Activated naive CD8-positive, alpha-beta T cell treated with anti-CD3 and anti-CD28 coated beads, Interleukin-2, amount 10 ng/mL, durations not matched to agents 7 days and 5 days (primary cell): Measurements from ENCODE around the gene GSTM2. TPM values are rescaled to one million over a fixed set of nuclear protein-coding genes. Genes with fewer than 3 reads are reported as not detected.

Source experiments
- ATAC-seq: fragments of 150-1000 bp; cut with Tn5 transposase; one replicate; pipeline ENCODE4 v1.10.0; 2021; ENCODE audit warnings: low read depth, moderate library complexity
- POLR2A ChIA-PET: fragments of 350-600 bp; sonication (Branson Sonifier 250); formaldehyde crosslinking; loops from one replicate; lab custom pipeline; 2021; ENCODE audit warnings: antibody characterized with exemption; lab: Charles Lee
- DNase-seq: peaks from one replicate; pipeline ENCODE4 v3.0.0; 2021
- H3K27ac Mint-ChIP-seq: one replicate; pipeline ENCODE4 v1.8.0; 2022; ENCODE audit warnings: mild to moderate bottlenecking, mixed read lengths
- H3K27me3 Mint-ChIP-seq: one replicate; pipeline ENCODE4 v1.8.0; 2022; ENCODE audit warnings: mild to moderate bottlenecking, moderate library complexity, mixed read lengths
- H3K36me3 Mint-ChIP-seq: one replicate; pipeline ENCODE4 v1.8.0; 2021; ENCODE audit warnings: mild to moderate bottlenecking, mixed read lengths
- H3K4me1 Mint-ChIP-seq: one replicate; pipeline ENCODE4 v1.8.0; 2021; ENCODE audit warnings: mixed read lengths
- H3K4me3 Mint-ChIP-seq: one replicate; pipeline ENCODE4 v1.8.0; 2022; ENCODE audit warnings: mild to moderate bottlenecking, moderate library complexity, mixed read lengths
- H3K9me3 Mint-ChIP-seq: one replicate; pipeline ENCODE4 v1.8.0; 2021; ENCODE audit warnings: mixed read lengths
- total RNA-seq, 2 experiments: library from RNA; stranded (reverse); gene quantifications; one replicate each; pipeline ENCODE4 v1.2.3, GENCODE V29; 2021

The GSTM2 gene
- total RNA-seq, 2 experiments from 2014 or later, result 16.8 to 17.3 TPM

DNA sequence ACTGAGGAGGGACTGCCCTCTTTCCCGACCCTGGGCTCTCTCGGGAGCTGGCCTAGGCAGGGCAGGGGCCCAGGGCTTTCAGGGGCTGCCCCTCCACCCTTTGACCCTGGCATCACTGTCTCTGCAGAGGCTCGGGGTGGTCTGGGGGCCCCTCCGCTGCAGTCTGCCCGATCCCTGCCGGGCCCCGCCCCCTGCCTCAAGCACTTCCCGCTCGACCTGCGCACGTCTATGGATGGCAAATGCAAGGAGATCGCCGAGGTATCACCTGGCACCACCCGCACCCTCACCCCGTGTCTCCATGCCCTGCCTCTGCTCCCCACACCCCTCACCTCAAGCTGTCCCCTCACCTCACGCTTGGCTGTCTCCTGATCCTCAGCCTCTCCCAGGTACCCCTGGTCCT is 42.7 kb upstream of the GSTM2 start:
- DNase-seq (no peak), ATAC-seq (no peak)
- POLR2A ChIA-PET, result interaction anchor here (0.7 to 1.7 kb wide), 3 partner anchors 76 to 79 kb away, joined by 3 to 21 read pairs (median 4); partner anchors contain the start of gene GNAI3
- H3K36me3 Mint-ChIP-seq, result peaks cover 26% of the 10 kb centered on the region
- no peak overlapping the region for H3K27ac Mint-ChIP-seq
- no peaks in the 10 kb centered on the region for H3K9me3 Mint-ChIP-seq
- H3K4me1 Mint-ChIP-seq, result peaks cover 37% of the 10 kb centered on the region
- H3K4me3 Mint-ChIP-seq, result no peak overlapping the region
- H3K27me3 Mint-ChIP-seq, result no peaks in the 10 kb centered on the region

DNA sequence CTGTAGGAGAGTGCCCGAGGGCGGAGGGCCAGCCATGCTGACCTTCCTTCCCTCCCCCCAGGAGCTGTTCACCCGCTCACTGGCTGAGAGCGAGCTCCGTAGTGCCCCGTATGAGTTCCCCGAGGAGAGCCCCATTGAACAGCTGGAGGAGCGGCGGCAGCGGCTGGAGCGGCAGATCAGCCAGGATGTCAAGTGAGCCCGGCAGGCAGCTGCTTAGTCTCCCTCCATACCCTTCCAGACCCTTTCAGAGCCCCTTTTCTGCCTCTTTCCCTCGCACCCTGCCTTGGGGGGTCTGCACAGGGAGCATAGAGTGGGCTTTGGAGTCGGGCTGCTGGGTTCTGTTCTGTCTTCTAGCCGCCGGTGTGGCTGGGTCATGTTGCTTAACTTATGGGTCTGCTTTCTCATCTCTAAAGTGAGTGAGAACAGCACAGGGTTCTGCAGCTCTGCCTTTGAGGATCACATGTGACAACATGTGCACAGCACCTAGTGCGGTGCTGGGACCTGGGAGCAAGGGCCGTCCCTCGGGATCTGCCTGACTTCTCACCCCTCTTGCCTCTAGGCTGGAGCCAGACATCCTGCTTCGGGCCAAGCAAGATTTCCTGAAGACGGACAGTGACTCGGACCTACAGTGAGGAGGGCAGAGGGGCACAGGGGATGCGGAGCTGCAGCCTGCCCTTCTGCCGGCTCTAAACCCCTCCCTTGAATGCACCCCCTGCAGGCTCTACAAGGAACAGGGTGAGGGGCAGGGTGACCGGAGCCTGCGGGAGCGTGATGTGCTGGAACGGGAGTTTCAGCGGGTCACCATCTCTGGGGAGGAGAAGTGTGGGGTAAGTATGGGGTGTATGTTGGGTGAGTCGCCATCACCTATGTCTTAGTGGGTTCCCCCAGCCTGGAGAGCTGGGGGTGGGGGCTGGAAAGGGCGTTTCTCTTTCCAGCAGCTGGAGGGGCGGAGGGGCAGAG is 42.0 kb upstream of the GSTM2 start:
- H3K27ac Mint-ChIP-seq, result peak overlapping the region; percentile 69
- no peaks in the 10 kb centered on the region for H3K27me3 Mint-ChIP-seq
- POLR2A ChIA-PET, result interaction anchor here (0.7 to 1.9 kb wide), 3 partner anchors 9 to 77 kb away, joined by 3 to 8 read pairs (median 4); partner anchors contain the start of gene GNAI3
- peaks cover 26% of the 10 kb centered on the region for H3K36me3 Mint-ChIP-seq
- peaks cover 37% of the 10 kb centered on the region for H3K4me1 Mint-ChIP-seq
- DNase-seq (no peak), ATAC-seq (no peak)
- H3K9me3 Mint-ChIP-seq, result no peaks in the 10 kb centered on the region
- H3K4me3 Mint-ChIP-seq, result no peak overlapping the region

DNA sequence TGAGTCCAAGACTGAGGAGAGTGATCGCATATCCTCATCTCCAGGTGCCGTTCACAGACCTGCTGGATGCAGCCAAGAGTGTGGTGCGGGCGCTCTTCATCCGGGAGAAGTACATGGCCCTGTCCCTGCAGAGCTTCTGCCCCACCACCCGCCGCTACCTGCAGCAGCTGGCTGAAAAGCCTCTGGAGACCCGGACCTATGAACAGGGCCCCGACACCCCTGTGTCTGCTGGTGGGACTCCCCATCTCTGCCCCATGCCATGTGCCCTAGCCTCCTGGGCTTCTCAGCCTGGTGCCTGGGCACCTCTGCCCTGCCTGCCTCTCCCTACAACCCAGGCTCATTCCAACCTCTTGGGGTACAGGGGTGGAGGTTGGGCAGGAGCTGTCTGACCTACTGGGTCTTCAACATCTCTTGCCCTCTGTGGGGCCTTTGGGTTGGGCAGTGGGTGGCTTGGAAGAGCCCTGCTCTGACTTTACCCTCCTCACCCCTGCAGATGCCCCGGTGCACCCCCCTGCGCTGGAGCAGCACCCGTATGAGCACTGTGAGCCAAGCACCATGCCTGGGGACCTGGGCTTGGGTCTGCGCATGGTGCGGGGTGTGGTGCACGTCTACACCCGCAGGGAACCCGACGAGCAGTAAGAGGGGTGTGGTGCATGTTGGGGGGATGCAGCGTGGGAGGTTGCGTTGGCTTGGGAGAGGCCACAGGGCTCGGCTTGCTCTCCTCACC is 41.0 kb upstream of the GSTM2 start:
- no peak for DNase-seq
- Mint-ChIP-seq H3K27ac (no peak overlapping the region), H3K4me1 (peaks cover 36% of the 10 kb centered on the region), H3K27me3 (no peaks in the 10 kb centered on the region), H3K36me3 (peaks cover 27% of the 10 kb centered on the region), H3K9me3 (no peaks in the 10 kb centered on the region), H3K4me3 (no peak overlapping the region)
- no peak for ATAC-seq
- POLR2A ChIA-PET, result interaction anchor here (1.0 to 1.9 kb wide), 2 partner anchors 10 to 78 kb away, joined by 3 to 8 read pairs; partner anchors contain the start of gene GNAI3

DNA sequence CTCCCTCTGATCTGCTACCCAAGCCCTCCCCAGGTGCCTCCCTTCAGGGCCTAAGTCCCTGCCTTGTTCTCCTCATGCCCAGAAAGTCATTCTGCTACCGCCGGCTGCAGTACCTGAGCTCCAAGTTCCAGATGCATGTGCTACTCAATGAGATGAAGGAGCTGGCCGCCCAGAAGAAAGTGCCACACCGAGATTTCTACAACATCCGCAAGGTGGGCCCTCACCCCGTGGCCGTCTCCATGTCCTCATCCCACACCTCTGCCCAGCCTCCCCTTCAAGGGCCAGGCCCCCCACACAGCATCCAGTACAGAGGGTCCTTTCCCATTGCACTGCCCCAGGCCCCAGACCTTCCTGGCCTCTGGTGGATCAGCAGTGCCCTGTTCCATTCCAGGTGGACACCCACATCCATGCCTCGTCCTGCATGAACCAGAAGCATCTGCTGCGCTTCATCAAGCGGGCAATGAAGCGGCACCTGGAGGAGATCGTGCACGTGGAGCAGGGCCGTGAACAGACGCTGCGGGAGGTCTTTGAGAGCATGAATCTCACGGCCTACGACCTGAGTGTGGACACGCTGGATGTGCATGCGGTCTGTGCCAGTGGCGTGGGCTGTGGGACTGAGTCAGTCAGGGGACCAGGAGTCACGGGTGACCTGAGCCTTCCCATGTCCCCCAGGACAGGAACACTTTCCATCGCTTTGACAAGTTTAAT is 40.0 kb upstream of the GSTM2 start:
- POLR2A ChIA-PET, result interaction anchor here (0.7 to 1.9 kb wide), 2 partner anchors 79 to 82 kb away, joined by 3 to 8 read pairs; partner anchors contain the start of gene GNAI3
- no peak overlapping the region for H3K4me3 Mint-ChIP-seq
- no peak for DNase-seq

DNA sequence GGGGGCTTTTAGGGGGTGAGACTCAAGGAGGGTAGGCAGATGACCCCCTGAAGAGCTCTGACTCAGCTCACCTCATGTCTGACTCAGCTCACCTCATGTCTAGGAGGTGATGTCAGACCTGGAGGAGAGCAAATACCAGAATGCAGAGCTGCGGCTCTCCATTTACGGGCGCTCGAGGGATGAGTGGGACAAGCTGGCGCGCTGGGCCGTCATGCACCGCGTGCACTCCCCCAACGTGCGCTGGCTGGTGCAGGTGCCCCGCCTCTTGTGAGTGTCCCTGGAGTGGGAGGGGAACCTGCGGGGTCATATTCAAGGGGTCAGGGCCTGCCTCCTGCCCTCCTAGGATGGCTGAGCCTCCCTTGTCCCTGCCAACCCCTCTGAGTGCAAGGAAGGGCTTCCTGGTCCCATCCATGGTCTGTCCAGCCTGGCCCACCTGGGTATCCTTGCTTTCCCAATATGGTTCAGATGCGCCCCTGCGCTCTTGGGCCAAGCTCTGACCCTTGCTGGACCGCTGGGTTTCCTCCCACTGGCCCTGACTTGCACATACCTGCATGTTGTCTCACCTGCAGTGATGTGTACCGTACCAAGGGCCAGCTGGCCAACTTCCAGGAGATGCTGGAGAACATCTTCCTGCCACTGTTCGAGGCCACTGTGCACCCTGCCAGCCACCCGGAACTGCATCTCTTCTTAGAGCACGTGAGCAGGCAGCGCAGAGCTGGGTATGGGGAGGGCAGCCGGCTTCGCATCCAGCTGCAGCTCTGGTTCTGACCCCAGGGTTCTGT is 39.1 kb upstream of the GSTM2 start:
- POLR2A ChIA-PET, result interaction anchor here (0.7 to 1.9 kb wide), 3 partner anchors 9 to 83 kb away, joined by 3 to 9 read pairs (median 7); partner anchors contain the start of genes AMPD2, GNAI3 and GNAT2
- Mint-ChIP-seq H3K27ac (no peak overlapping the region), H3K4me1 (peaks cover 19% of the 10 kb centered on the region), H3K4me3 (no peak overlapping the region), H3K9me3 (no peaks in the 10 kb centered on the region), H3K27me3 (no peaks in the 10 kb centered on the region), H3K36me3 (peaks cover 23% of the 10 kb centered on the region)
- DNase-seq (no peak), ATAC-seq (no peak)

More for the DNA sequence above, 40.0 kb upstream of the GSTM2 start:
- peaks cover 26% of the 10 kb centered on the region for H3K36me3 Mint-ChIP-seq
- peak overlapping the region; percentile 1 for H3K27ac Mint-ChIP-seq
- H3K9me3 Mint-ChIP-seq, result no peaks in the 10 kb centered on the region
- H3K4me1 Mint-ChIP-seq, result peaks cover 27% of the 10 kb centered on the region
- ATAC-seq, result no peak
- no peaks in the 10 kb centered on the region for H3K27me3 Mint-ChIP-seq

DNA sequence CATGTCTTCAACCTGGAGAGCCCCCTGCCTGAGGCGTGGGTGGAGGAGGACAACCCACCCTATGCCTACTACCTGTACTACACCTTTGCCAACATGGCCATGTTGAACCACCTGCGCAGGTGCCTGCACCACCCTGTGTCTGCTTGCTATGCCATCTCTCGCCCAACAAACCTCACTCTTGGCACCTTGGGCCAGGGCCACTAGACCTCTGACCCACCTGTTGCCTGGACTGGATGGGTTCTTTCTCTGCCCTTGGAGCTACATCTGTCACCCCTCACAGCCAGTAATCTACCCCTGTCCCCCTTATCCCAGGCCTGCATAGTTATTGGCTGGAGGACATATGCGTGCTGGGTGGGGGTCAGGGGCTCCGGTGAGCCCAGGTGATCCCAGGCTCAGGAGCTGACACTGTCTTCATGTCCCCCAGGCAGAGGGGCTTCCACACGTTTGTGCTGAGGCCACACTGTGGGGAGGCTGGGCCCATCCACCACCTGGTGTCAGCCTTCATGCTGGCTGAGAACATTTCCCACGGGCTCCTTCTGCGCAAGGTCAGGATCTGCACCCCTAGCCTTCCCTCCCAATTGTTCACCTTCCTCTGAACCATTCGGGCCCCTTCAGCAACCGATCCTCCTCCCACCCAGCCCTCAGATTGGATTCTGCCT is 38.4 kb upstream of the GSTM2 start:
- peaks cover 23% of the 10 kb centered on the region for H3K36me3 Mint-ChIP-seq
- no peak for ATAC-seq
- DNase-seq, result no peak
- H3K4me3 Mint-ChIP-seq, result no peak overlapping the region
- H3K27me3 Mint-ChIP-seq, result no peaks in the 10 kb centered on the region
- no peak overlapping the region for H3K27ac Mint-ChIP-seq
- no peaks in the 10 kb centered on the region for H3K9me3 Mint-ChIP-seq
- peaks cover 18% of the 10 kb centered on the region for H3K4me1 Mint-ChIP-seq
- POLR2A ChIA-PET, result interaction anchor here (1.8 to 1.9 kb wide), 3 partner anchors 9 to 83 kb away, joined by 7 to 15 read pairs (median 9); partner anchors contain the start of genes AMPD2, GNAI3 and GNAT2

DNA sequence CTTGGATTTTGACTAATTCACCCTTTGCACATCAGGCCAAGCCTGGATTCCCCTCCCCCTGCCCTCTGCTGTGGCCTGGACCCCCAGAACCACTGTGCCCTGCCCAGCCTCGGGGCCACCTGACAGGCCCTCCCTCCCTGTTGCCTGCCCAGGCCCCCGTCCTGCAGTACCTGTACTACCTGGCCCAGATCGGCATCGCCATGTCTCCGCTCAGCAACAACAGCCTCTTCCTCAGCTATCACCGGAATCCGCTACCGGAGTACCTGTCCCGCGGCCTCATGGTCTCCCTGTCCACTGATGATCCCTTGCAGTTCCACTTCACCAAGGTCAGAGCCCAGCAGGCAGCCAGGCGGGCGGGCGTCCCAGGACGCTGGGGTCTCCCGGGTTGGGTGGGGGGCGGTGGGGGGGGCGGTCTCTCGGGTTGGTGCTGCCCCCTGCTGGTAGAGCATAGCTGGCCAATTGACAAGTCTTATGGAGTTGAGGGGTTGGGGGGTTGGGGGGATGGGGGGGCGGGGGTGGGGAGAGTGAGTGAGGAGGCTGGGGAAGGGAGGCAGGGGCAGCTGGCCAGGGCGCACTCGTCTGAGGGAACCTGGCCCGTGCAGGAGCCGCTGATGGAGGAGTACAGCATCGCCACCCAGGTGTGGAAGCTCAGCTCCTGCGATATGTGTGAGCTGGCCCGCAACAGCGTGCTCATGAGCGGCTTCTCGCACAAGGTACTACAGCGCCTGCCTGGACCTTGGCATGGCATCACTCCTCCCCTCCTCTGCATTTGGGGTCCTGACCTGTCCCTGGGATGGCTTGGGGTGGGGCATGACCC is 37.6 kb upstream of the GSTM2 start:
- H3K36me3 Mint-ChIP-seq, result peaks cover 22% of the 10 kb centered on the region
- POLR2A ChIA-PET, result interaction anchor here (1.8 to 1.9 kb wide), 3 partner anchors 10 to 84 kb away, joined by 7 to 15 read pairs (median 9); partner anchors contain the start of genes AMPD2, GNAI3 and GNAT2
- no peaks in the 10 kb centered on the region for H3K9me3 Mint-ChIP-seq
- no peaks in the 10 kb centered on the region for H3K27me3 Mint-ChIP-seq
- no peak overlapping the region for H3K27ac Mint-ChIP-seq
- DNase-seq (no peak), ATAC-seq (no peak)
- peaks cover 19% of the 10 kb centered on the region for H3K4me1 Mint-ChIP-seq
- H3K4me3 Mint-ChIP-seq, result no peak overlapping the region

DNA sequence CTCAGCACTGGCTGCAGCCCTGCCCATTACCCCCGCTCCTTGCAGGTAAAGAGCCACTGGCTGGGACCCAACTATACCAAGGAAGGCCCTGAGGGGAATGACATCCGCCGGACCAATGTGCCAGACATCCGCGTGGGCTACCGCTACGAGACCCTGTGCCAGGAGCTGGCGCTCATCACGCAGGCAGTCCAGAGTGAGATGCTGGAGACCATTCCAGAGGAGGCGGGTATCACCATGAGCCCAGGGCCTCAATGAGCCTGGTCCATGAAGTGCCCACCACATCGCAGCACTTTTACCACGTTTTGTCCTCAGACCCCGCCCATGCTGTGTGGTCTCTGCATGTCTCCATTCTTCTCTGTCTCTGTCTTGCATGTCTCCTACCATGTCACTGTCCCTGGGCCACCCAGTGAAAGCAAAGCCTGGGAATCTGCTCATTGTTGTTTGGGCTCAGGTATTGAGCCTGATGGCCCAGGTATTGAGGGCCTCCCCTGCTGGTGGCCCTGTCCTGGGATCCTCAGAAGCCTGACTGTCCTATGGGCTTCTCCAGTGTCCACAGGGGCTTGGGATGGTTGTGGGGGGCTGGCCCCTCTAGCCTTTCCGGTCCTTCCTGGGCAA is 36.9 kb upstream of the GSTM2 start:
- POLR2A ChIA-PET, result interaction anchor here (1.9 to 2.2 kb wide), 3 partner anchors 82 to 85 kb away, joined by 9 to 15 read pairs (median 9); partner anchors contain the start of gene GNAI3
- Mint-ChIP-seq H3K27me3 (no peaks in the 10 kb centered on the region), H3K27ac (peak overlapping the region; percentile 54), H3K36me3 (peaks cover 20% of the 10 kb centered on the region), H3K4me1 (peaks cover 14% of the 10 kb centered on the region), H3K4me3 (no peak overlapping the region), H3K9me3 (no peaks in the 10 kb centered on the region)
- ATAC-seq (no peak), DNase-seq (no peak)

DNA sequence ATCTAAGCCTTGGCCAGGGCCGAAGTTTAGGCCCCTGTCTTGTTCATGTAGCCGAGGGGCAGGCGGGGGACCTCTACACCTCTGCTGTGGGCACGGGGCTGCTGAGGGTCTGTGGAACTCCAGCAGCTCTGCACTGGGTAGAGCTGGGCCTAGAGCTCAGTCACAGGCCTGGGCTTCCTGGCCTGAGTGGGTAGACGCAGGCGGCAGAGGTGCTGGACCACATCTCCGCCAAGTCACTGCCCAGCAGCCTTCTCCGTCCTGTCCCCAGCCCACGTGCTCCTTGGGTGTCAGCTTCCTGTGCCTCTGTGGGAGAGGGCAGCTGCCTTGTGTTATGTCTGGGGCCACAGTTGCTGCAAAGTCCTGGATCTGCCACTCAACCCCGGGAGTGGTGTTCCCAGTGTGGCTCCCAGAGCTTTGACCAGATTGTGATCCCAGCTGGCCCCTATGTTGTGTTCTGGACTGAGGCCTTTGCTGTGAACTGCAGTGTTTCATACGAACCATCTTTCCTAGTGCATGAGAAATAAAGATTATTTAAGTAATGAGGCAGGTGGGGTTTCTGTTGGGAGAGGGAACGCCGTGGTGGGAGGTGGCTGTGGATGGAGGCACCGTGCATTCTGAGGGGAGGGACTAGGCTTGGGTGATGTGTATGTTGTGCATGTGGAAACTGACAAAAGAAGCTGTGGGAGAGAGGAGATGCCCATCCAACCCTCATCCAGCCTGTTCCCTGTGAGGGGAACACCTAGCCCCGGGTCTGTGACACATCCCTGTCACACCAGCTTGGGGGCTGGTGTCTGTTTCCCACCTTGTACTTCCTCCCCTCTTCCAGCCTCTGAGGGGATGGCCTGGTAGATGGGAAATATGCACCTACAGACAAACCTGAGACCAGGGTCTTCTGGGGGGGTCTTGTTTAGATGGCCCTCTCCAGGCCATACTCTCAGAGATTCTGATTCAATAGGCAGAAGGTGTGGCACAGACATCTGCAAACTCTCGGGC is 36.0 kb upstream of the GSTM2 start:
- ATAC-seq (no peak), DNase-seq (no peak)
- Mint-ChIP-seq H3K9me3 (no peaks in the 10 kb centered on the region), H3K27me3 (no peaks in the 10 kb centered on the region), H3K4me3 (no peak overlapping the region), H3K27ac (no peak overlapping the region), H3K4me1 (peaks cover 13% of the 10 kb centered on the region), H3K36me3 (peaks cover 17% of the 10 kb centered on the region)
- POLR2A ChIA-PET, result interaction anchor here (1.0 to 2.2 kb wide), 3 partner anchors 11 to 86 kb away, joined by 3 to 15 read pairs (median 9); partner anchors contain the start of gene GNAI3
